ENCODE data around the gene AKR1C4.

Gene AKR1C4

DNA sequence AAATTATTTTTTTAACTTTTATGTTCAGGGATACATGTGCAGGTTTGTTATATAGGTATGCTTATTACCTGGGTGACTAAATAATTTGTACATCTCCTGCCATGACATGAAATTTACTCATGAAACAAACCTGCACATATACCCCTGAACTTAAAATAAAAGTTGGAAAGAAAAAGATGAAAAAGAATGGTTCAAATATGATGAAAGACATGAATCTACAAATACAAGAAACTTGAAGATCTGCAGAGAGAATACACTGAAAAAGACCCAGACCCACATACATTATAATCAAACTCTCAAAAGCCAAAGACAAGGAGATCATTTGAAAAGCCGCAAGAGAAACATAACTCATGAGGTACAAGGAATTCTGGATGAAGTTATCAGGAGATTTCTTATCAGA is 70.2 kb downstream of the AKR1C4 start:
- no peak overlapping the region for H3K4me3 ChIP-seq (ENCODE audit: low read length)
- TF ChIP-seq, protein P1, sequence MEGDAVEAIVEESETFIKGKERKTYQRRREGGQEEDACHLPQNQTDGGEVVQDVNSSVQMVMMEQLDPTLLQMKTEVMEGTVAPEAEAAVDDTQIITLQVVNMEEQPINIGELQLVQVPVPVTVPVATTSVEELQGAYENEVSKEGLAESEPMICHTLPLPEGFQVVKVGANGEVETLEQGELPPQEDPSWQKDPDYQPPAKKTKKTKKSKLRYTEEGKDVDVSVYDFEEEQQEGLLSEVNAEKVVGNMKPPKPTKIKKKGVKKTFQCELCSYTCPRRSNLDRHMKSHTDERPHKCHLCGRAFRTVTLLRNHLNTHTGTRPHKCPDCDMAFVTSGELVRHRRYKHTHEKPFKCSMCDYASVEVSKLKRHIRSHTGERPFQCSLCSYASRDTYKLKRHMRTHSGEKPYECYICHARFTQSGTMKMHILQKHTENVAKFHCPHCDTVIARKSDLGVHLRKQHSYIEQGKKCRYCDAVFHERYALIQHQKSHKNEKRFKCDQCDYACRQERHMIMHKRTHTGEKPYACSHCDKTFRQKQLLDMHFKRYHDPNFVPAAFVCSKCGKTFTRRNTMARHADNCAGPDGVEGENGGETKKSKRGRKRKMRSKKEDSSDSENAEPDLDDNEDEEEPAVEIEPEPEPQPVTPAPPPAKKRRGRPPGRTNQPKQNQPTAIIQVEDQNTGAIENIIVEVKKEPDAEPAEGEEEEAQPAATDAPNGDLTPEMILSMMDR (conservative IDR thresholded peaks at IDR 0.05; ENCODE audit: low read length), result no peak
- DNase-seq (ENCODE audit: low read depth), result no peak

DNA sequence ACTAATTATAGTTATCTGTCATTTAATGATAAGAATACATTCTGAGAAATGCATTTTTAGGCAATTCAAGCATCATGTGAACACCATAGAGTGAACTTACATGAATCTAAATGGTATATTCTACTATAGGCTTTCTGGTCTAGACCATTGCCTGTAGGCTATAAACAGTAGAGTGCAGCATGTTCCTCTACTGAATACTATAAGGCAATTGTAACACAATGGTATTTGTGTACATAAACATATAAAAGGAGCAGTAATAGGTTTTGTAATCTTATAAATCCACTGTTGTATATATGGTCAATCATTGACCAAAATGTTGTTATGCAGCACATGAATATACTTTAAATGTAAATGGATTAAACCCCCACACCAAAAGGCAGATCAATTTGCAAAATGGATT is 71.6 kb downstream of the AKR1C4 start:
- no peak overlapping the region for H3K4me3 ChIP-seq (ENCODE audit: low read length)
- DNase-seq (ENCODE audit: low read depth), result no peak
- TF ChIP-seq, protein P1 (conservative IDR thresholded peaks at IDR 0.05; ENCODE audit: low read length), result no peak
